Activated T-cell treated with anti-CD3 and anti-CD28 coated beads, Interleukin-2, amount 50 U/mL, for 48 hours (primary cell): ENCODE results near the gene LCTL.

Experiments used
- DNase-seq, 2 experiments: peaks; one replicate each; pipeline ENCODE4 v3.0.0-alpha.2; 2020

Gene LCTL

GRCh38 chr15:66565741-66566144, at the start of gene LCTL:
Gene LCTL, minus strand, starts transcription at chr15:66565998. Its CDS starts 633 bp downstream, at chr15:66565365.
- no peak for DNase-seq

- no peak for DNase-seq
Measured at GRCh38 chr15:66614951-66615760, 49.4 kb upstream of the LCTL start.

- DNase-seq = no peak
Measured at GRCh38 chr15:66614456-66614855, 48.7 kb upstream of the LCTL start.

- DNase-seq = no peak
Measured at GRCh38 chr15:66613743-66614142, 47.9 kb upstream of the LCTL start.

- no peak for DNase-seq
Measured at GRCh38 chr15:66611257-66612053, 45.7 kb upstream of the LCTL start.

GRCh38 chr15:66609876-66610275, 44.1 kb upstream of the LCTL start:
- no peak for DNase-seq

- DNase-seq = no peak
Measured at GRCh38 chr15:66608881-66609280, 43.1 kb upstream of the LCTL start.

- DNase-seq = no peak
Measured at GRCh38 chr15:66608159-66608558, 42.4 kb upstream of the LCTL start.

GRCh38 chr15:66603301-66604179, 37.7 kb upstream of the LCTL start:
- peak; percentile 66 to 75 for DNase-seq

GRCh38 chr15:66601521-66601920, 35.7 kb upstream of the LCTL start:
- DNase-seq = no peak

GRCh38 chr15:66600240-66600627, 34.4 kb upstream of the LCTL start:
- DNase-seq = no peak

GRCh38 chr15:66599536-66600239, 33.9 kb upstream of the LCTL start:
- DNase-seq = no peak

- DNase-seq = peak in 1 of 2 experiments; percentile 23
Measured at GRCh38 chr15:66598095-66598815, 32.5 kb upstream of the LCTL start.

GRCh38 chr15:66595931-66596545, 30.2 kb upstream of the LCTL start:
- no peak for DNase-seq

GRCh38 chr15:66595332-66595731, 29.5 kb upstream of the LCTL start:
- DNase-seq = no peak

- no peak for DNase-seq
Measured at GRCh38 chr15:66594836-66595235, 29.0 kb upstream of the LCTL start.

GRCh38 chr15:66594344-66594743, 28.5 kb upstream of the LCTL start:
- no peak for DNase-seq

- no peak for DNase-seq
Measured at GRCh38 chr15:66593219-66593780, 27.5 kb upstream of the LCTL start.

- no peak for DNase-seq
Measured at GRCh38 chr15:66592505-66593218, 26.9 kb upstream of the LCTL start.

GRCh38 chr15:66591322-66591862, 25.6 kb upstream of the LCTL start:
- no peak for DNase-seq
